ENCODE data around the gene RBPJ.

- TF ChIP-seq EZH2phosphoT487 (IDR thresholded peaks at IDR 0.05; ENCODE audit: borderline replicate concordance) (no peak), CTCF (conservative IDR thresholded peaks at IDR 0.05; ENCODE audit: low read length) (no peak)
These were observed 6.0 kb downstream of the RBPJ start for GRCh38 chr4:26326791-26327190.

All from Loucy (cell line).